IPS-18c (cell line): ENCODE data around the gene GARIN1A.
"Not testable (repeated sequence)": the region's sequence is repeated elsewhere in the genome, so short reads cannot be mapped to it uniquely, and the experiment has no call there.

ENCODE experiments used
- H3K4me3 ChIP-seq: 2 replicates; pipeline ENCODE4 v1.7.0; 2013; ENCODE audit warnings: low read depth, mild to moderate bottlenecking, low read length, moderate library complexity; ENCODE audit not compliant: insufficient read depth
- H3K9me3 ChIP-seq: one replicate; pipeline ENCODE4 v1.6.1; 2013; ENCODE audit warnings: mild to moderate bottlenecking, low read length, moderate library complexity; ENCODE audit not compliant: control insufficient read depth, insufficient read depth

Gene GARIN1A

DNA sequence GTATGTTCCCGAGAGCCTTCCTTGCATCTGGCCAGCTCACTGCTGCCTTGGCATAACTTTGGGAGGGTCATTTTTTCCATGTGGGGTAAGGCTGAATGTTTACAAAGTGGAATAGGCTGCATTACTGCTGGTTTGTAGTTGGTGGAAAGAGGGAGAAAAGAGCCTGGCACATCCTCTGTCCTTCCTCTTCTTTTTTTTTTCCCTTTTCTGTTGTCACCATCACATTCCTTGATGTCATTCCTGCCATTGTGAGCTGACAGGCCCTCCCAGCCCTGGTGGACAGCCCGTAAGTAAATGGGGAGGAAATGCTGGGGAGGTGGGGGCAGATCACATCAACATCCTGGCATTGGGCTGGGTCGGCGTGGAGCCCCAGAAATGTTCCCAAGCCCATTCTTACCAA is at the start of gene GARIN1A:
Gene GARIN1A (plus strand): TSS at position 301 of the 400 bp plus-strand sequence. CDS start 106 bp downstream, outside the sequence.
- Histone ChIP-seq H3K4me3 (no peak within 1 kb of the TSS), H3K9me3 (no peaks in the 10 kb centered on the region)

DNA sequence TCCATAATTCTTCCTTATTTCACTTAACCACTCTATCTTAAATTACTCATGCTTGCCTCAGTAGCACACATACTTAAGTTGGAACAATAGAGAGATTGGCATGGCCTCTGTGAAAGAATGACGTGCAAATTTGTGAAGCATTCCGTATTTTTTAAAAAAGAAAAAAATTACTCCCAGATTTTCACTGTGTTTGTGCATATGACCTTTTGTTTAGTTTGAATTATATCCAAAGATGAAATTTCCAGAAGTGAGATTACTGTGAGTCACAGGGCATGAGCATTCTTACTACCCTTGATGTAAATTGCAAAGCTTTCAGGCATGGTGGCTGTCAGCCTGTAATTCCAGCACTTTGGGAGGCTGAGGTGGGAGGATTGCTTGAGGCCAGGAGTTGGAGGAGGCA is 45.0 kb upstream of the GARIN1A start:
- not testable (repeated sequence) for H3K4me3 ChIP-seq, H3K9me3 ChIP-seq

DNA sequence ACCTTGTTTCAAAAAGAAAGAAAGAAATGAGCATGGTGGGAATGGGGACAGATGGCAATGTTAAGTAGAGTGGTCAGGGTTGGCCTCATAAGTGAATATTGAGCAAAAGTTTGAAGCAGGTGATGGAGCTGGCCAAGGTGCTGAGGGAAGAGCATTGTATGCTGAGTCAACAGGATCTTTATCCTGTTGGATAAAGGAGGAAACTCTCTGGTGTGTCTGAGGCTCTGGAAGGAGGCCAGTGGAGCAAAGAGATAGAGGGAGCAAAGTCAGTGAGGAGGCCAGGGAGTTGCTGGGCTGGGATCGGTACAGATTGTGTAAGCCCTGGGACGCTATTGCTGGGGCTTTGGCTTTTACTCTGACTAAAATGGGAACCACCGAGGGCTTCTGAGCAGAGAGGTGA is 38.2 kb upstream of the GARIN1A start:
- not testable (repeated sequence) for H3K9me3 ChIP-seq, H3K4me3 ChIP-seq

DNA sequence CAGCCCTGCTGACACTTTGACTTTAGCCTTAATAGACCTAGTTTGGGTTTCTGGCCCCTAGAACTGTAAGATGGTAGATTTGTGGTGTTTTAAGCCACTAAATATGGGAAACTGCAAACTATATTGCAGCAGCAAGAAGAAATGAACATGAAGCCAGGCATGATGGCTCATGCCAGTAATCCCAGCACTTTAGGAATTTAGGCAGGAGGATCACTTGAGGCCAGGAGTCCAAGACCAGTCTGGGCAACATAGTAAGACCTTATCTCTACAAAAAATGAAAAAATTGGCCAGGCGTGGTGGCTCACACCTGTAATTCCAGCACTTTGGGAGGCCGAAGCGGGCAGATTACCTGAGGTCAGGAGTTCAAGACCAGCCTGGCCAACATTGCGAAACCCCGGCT is 26.9 kb upstream of the GARIN1A start:
- H3K4me3 ChIP-seq, H3K9me3 ChIP-seq: not testable (repeated sequence)

DNA sequence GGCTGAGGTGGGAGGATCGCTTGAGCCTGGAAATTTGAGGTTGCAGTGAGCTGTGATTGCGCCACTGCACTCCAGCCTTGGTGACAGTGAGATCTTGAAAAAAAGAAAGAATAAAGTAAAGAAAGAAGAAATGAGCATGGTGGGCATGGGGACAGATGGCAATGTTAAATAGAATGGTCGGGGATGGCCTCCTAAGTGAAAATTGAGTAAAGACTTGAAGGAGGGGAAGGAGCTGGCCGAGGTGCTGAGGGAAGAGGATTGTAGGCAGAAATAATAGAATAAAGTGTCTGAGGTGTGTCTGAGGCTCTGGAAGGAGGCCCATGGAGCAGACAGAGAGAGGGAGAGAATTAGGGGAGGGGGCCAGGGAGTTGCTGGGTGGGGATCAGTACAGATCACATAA is 26.2 kb upstream of the GARIN1A start:
- H3K9me3 ChIP-seq, H3K4me3 ChIP-seq: not testable (repeated sequence)

DNA sequence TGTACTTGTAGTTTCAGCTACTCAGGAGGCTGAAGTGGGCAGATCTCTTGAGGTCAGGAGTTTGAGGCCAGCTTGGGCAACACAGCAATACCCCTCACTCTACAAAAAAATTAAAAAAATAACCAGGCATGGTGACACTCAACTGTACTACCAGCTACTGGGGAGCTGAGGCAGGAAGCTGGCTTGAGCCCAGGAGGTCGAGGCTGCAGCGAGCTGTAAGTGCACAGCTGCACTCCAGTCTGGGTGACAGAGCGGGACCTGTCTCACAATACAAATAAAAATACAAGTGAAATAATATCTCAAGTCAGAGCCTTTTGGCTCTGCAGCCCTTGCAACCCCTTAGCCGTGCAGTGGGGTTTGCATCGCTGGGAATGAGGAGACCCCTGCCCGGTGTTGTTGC is 25.2 kb upstream of the GARIN1A start:
- not testable (repeated sequence) for H3K4me3 ChIP-seq, H3K9me3 ChIP-seq

DNA sequence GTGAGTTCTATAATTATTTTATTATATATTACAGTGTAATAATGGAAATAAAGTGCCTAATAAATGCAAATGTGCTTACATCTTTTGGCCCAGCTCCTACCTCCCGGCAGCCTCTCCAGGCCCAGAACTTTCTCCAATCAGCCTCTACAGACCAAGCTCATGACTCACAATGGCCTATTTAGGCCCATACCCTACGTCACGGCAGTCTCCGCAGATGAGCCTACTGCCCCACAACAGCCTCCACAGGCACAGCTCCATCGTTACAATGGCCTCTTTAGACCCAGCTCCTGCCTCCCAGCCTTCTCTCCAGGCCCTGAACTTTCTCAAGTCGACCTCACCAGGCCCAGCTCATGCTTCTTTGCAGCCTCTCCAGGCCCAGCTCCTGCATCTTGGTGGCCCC is 21.0 kb upstream of the GARIN1A start:
- not testable (repeated sequence) for H3K9me3 ChIP-seq, H3K4me3 ChIP-seq

DNA sequence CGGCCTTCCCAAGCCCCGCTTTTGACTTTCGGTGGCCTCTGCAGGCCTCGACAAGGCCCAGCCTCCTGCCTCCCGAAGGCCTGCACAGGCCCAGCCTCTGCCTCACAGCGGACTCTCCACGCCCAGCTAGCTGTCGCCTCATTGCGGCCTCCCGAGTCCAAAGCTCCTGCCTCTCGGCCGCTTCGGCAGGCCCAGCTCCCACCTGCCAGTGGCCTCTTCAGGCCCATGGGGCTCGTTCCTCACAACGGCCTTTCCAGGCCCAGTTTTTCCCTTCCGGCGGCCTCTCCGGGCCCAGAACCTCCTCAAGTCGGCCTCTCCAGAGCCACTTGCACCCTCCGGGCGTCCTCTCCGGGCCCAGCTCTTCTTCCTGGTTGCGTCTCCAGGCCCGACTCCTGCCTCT is 19.5 kb upstream of the GARIN1A start:
- H3K4me3 ChIP-seq, H3K9me3 ChIP-seq: not testable (repeated sequence)

DNA sequence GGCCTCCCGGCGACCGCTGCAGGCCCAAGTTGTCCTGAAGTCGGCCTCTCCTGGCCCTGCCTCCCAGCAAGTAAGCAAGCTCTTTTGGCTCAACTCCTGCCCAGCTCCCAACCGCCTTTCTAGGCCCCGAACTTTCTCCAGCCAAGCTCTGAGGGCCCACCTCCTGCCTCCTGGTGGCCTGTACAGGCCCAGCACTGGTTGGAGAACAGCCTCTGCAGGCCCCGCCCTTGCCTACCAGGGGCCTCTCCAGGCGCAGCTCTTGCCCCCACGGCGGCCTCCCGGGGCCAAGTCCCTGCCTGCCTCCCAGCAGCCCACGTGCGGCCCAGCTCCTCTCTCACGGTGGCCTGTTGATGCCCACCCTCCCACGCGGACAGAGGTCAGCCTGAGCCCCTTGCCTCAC is 18.9 kb upstream of the GARIN1A start:
- not testable (repeated sequence) for H3K9me3 ChIP-seq, H3K4me3 ChIP-seq

DNA sequence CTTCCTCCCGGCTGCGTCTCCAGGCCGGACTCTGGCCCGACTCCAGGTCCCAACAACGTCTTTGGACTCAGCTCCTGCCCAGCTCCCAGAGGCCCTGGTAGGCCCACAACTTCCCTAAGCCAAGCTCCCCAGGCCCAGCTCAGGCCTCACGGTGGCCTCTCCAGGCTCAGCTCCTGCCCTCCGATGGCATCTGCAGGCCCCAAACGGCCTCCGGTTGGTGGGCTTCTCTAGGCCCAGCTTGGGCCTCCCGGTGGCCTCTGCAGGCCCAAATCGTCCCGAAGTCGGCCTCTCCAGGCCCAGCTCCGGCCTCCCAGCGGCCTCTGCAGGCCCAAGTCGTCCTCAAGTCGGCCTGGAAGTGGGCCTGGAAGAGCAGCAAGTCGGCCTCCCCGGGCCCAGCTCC is 18.0 kb upstream of the GARIN1A start:
- not testable (repeated sequence) for H3K9me3 ChIP-seq, H3K4me3 ChIP-seq

DNA sequence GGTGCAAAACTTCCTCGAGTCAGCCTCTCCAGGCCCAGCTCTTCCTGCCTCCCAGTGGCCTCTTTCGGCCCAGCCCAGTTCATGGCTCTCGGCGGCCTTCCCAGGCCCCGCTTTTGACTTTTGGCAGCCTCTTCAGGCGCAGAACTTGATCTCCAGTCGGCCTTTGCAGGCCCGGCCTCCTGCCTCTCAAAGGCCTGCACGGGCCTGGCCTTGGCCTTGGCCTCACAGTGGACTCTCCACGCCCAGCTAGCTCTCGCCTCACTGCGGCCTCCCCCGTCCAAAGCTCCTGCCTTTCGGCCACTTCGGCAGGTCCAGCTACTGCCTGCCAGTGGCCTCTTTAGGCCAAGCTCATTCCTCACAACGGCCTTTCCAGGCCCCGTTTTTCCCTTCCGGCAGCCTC is 17.6 kb upstream of the GARIN1A start:
- H3K9me3 ChIP-seq, H3K4me3 ChIP-seq: not testable (repeated sequence)

DNA sequence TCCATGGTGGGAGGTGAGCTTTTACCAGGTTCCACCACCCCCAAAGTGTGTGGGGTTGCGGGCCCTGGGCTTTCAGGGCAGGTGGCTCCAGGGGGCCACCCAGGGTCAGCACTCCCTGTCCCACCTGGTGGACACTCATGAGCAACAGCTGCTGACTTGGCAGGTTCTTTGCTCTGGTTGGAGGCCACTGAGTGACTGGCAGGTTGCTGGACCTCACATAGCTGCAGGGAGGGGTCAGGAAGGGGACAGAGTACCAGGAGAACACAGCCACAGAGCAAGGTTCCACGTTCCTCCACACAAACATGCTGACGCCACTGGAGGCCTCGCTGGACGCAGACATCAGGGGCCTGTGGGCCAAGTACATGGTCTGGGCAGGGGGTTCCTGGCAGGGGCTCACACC is 13.7 kb upstream of the GARIN1A start:
- not testable (repeated sequence) for H3K4me3 ChIP-seq, H3K9me3 ChIP-seq

DNA sequence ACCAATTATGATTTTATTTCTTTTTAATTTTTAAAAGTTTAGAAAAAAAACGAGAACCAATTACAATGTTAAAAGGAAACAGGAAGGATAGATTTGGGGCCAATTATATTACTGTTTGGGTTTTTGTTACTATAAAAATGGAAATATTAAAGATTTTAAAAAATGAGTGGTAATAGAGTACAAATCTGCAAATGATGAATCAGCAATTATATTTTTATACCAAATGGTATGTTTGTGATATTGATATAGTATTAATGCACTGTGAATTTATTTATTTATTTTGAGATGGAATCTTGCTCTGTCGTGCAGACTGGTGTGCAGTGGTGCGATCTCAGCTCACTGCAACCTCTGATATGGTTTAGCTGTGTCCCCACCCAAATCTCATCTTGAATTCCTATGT is 11.5 kb upstream of the GARIN1A start:
- Histone ChIP-seq H3K4me3 (no peak overlapping the region; the same call in 1 of the 2 replicates), H3K9me3 (peaks cover 8% of the 10 kb centered on the region)

DNA sequence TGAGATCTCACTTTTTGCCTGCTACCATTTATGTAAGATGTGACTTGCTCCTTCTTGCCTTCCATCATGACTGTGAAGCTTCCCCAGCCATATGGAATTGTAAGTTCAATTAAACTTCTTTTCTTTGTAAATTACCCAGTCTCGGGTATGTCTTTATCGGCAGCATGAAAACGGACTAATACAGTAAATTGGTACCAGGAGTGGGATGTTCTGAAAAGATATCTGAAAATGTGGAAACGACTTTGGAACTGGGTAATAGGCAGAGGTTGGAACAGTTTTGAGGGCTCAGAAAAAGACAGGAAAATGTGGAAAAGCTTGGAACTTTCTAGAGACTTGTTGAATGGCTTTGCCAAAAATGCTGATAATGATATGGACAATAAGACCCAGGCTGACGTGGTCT is 10.6 kb upstream of the GARIN1A start:
- H3K4me3 ChIP-seq = no peak overlapping the region

DNA sequence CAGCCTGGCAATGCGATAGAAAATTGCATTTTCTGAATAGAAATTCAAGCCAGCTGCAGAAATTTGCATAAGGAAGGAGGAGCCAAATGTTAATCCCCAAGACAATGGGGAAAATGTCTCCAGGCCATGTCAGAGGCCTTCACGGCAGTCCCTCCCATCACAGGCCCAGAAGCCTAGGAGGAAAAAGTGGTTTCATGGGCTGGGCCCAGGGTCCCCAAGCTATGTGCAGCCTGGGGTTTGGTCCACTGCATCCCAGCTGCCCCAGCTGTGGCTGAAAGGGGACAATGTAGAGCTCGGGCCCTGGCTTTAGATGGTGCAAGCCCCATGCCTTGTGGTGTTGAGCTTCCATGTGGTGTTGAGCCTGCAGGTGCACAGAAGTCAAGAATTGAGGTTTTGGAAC is 10.0 kb upstream of the GARIN1A start:
- H3K4me3 ChIP-seq = no peak overlapping the region
- H3K9me3 ChIP-seq = peaks cover 8% of the 10 kb centered on the region

More for the DNA sequence above, 10.6 kb upstream of the GARIN1A start:
- peaks cover 8% of the 10 kb centered on the region for H3K9me3 ChIP-seq

DNA sequence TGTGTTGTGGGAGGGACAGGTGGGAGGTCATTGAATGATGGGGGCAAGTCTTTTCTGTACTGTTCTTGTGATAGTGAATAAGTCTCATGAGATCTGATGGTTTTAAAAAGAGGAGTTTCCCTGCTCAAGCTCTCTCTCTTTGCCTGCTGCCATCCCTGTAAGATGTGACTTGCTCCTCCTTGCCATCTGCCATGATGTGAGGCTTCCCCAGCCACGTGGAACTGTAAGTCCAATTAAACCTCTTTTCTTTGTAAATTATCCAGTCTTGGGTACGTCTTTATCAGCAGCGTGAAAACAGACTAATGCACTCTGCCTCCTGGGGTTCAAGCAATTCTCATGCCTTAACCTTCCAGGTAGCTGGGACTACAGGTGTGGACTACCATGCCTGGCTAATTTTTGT is 8.9 kb upstream of the GARIN1A start:
- H3K9me3 ChIP-seq, H3K4me3 ChIP-seq: not testable (repeated sequence)

DNA sequence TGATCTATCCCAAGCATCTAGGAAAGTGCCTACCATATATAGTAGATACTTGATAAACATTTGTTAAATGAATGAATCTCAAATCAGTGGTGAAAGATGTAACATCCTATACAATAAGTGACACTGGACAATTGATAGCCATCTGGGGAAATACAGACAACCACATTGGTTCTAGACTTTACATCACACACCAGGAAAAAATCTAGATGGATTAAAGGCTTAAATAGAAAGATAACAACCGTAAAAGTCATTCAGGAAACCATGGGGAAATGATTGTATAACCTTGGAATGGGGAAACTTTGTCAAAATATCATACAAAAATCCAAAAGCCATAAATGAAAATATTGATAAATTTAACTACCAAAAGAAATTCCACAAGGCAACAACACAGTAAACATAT is 7.0 kb upstream of the GARIN1A start:
- Histone ChIP-seq H3K9me3 (peaks cover 8% of the 10 kb centered on the region), H3K4me3 (no peak overlapping the region)

DNA sequence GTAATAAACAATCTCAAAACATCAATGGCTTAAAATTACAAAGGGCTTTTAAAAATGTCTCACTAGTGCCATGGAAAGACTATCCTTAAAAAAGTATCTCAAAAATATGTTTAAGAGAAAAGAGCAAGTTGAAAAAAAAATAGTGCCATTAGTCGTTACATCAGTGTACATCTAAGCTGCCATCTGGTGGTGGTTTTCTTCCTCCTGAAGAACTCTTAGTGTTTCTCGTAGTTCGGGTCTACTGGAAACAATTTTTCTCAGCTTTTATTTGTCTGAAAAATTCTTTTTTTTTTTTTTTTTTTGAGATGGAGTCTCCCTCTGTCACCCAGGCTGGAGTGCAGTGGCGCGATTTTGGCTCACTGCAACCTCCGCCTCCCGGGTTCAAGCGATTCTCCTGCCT is 5.9 kb upstream of the GARIN1A start:
- no peak overlapping the region for H3K4me3 ChIP-seq
- peaks cover 8% of the 10 kb centered on the region for H3K9me3 ChIP-seq

DNA sequence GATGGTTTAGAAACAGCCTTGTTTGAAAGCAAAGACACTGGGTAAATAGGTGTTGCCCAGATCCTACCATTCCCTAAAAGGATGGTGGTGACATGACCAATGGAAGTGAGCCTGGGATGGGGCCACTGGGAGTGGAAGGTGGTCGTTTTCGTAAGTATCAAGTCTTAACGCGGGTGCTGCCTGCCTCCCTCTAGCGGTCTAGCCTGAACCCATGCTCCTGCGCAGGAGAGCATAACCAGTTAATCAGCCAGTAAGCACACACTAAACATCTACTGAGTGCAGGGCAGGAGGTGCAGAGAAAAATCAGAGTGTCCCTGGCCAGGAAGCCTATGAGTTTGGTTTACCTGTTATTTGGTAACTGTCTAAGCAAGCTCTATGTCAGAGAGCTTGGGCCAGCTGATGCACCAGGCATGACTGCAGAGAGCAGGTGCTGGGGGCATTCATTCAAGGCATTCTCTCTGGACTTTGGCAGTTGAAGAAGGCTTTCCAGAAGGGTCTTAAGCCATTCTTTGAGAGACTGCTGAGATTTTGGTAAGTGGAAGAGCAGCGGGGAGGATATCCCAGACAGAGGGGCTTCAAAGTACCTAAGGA is 930 bp downstream of the GARIN1A start:
- Histone ChIP-seq H3K4me3 (no peak overlapping the region), H3K9me3 (no peaks in the 10 kb centered on the region)
